NCI-H2227 treated with DMSO at 0.1 percent for 48 hours (cell line): Measurements from ENCODE around the gene GALNT17.
"Not testable (repeated sequence)": the region's sequence is repeated elsewhere in the genome, so short reads cannot be mapped to it uniquely, and the experiment has no call there.

ENCODE experiments used
- DNase-seq: peaks from one replicate; lab custom pipeline; 2025; lab: John Stamatoyannopoulos, UW

Gene GALNT17

GRCh38 chr7:71635849-71636248 is 503.9 kb downstream of the GALNT17 start:
- not testable (repeated sequence) for DNase-seq

- no peak for DNase-seq
Measured at GRCh38 chr7:71636329-71636728, 504.4 kb downstream of the GALNT17 start.

- DNase-seq: no peak
Measured at GRCh38 chr7:71637578-71637977, 505.6 kb downstream of the GALNT17 start.

- DNase-seq: no peak
Measured at GRCh38 chr7:71638108-71638507, 506.2 kb downstream of the GALNT17 start.

- DNase-seq: no peak
Measured at GRCh38 chr7:71639382-71640085, 507.6 kb downstream of the GALNT17 start.

- DNase-seq: not testable (repeated sequence)
Measured at GRCh38 chr7:71643031-71643430, 511.1 kb downstream of the GALNT17 start.

- DNase-seq: no peak
Measured at GRCh38 chr7:71645836-71646235, 513.9 kb downstream of the GALNT17 start.

- no peak for DNase-seq
Measured at GRCh38 chr7:71649812-71650211, 517.9 kb downstream of the GALNT17 start.

GRCh38 chr7:71650653-71651337 is 518.9 kb downstream of the GALNT17 start:
- DNase-seq: no peak

GRCh38 chr7:71652510-71652909 is 520.6 kb downstream of the GALNT17 start:
- no peak for DNase-seq

GRCh38 chr7:71657386-71657785 is 525.4 kb downstream of the GALNT17 start:
- DNase-seq: no peak

GRCh38 chr7:71659622-71660021 is 527.7 kb downstream of the GALNT17 start:
- no peak for DNase-seq

GRCh38 chr7:71661671-71662224 is 529.8 kb downstream of the GALNT17 start:
- DNase-seq: no peak

GRCh38 chr7:71665716-71666115 is 533.8 kb downstream of the GALNT17 start:
- no peak for DNase-seq

GRCh38 chr7:71668572-71668971 is 536.6 kb downstream of the GALNT17 start:
- DNase-seq: no peak

- DNase-seq: no peak
Measured at GRCh38 chr7:71679480-71679879, 547.5 kb downstream of the GALNT17 start.

GRCh38 chr7:71682181-71682580 is 550.2 kb downstream of the GALNT17 start:
- no peak for DNase-seq

- DNase-seq: no peak
Measured at GRCh38 chr7:71682841-71683781, 551.2 kb downstream of the GALNT17 start.

- no peak for DNase-seq
Measured at GRCh38 chr7:71687286-71687685, 555.3 kb downstream of the GALNT17 start.

- DNase-seq: no peak
Measured at GRCh38 chr7:71687831-71688599, 556.1 kb downstream of the GALNT17 start.

GRCh38 chr7:71691538-71691937 is 559.6 kb downstream of the GALNT17 start:
- DNase-seq: no peak
